H1 (cell line): ENCODE data around the gene TIMMDC1. TPM values are rescaled to one million over a fixed set of nuclear protein-coding genes. Genes with fewer than 3 reads are reported as not detected.

ENCODE experiments used
- GABPA ChIP-seq: IDR thresholded peaks from 2 replicates; pipeline ENCODE4 v1.6.1; 2011; ENCODE audit warnings: mild to moderate bottlenecking, low read length, moderate library complexity, borderline replicate concordance; ENCODE audit not compliant: insufficient read depth
- polyA plus RNA-seq, 7 experiments: library from polyadenylated mRNA; depleted of rRNA in 3 of 7; stranded (reverse) in 5 of 7; unstranded in 2 of 7; fragments of >200 nt in 5 of 7; fragments of 200-250 nt in 2 of 7; gene quantifications; 1 replicate in 5 of 7; 2 replicates in 1 of 7; 4 replicates in 1 of 7; pipeline versions ENCODE4 v1.2.1 to v1.2.3, GENCODE V29; 2011 to 2013; ENCODE audit warnings: missing spikeins in 2 of 7, mixed read lengths in 2 of 7
- total RNA-seq: library from RNA; stranded (reverse); fragmentation: NEBNext Ultra II Directional; extraction: Animal tissue kit (Norgen Biotek cat#: 25700); gene quantifications from 2 replicates; pipeline ENCODE4 v1.2.1, GENCODE V29; 2021

Gene TIMMDC1
- total and polyA plus RNA-seq, 2 of the 8 experiments (the other 6 are each of a cell fraction or from before 2014, with no cell fraction given): 80.7 to 128 TPM

DNA sequence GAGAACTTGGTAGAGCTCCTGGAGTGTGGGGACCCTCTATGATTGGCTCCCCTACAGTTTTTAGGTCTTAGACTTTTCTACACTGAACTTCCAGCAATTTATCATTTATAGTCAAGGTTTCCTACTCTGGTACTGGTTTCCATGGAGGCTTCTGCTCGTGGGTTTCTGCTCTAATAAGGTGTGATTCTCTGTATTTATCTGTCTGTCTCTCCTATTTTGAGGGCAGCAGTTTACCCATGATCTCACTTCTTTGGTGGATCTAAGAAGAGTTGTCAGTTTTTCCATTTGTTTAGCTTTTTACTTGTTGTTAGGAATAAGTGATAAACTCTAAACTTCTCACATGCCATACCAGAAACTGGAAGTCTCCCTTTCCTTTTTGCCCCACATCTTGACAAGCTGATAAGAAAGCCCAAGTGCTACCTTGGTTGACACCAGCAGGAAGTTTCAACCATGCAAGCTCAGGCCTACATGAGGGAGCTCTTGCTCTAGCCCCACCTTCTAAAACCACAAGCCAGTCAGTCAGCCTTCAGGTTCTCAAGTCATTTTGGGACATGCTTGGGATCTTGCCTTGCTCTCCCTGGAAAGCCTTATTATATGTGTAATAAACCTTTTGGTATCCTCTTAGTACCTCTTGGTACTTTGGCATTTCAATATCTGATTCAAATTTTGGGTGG lies 10.0 kb downstream of the TIMMDC1 start (continued):
- TF ChIP-seq GABPA: no peak
